ENCODE results near the gene MRPL53. TPM values are rescaled to one million over a fixed set of nuclear protein-coding genes. Genes with fewer than 3 reads are reported as not detected.

The MRPL53 gene
- polyA plus RNA-seq, 1 experiment: 25.9 TPM

- ChIA-PET POLR2A (no interaction called here), CTCF (no interaction called here)
- no peak for DNase-seq (ENCODE audit: low read depth, low spot score)
- TF ChIP-seq CTCF (IDR thresholded peaks at IDR 0.05; ENCODE audit: low read depth, low read length): no peak
- H3K27me3 ChIP-seq (ENCODE audit: control insufficient read depth, insufficient read depth, low read length): no peaks in the 10 kb centered on the region
- no peaks in the 10 kb centered on the region for H3K9me3 ChIP-seq (ENCODE audit: control insufficient read depth, insufficient read depth, low read length)
- no peak overlapping the region for H3K27ac ChIP-seq (ENCODE audit: low read depth, low read length)
- no peak overlapping the region for H3K4me3 ChIP-seq (ENCODE audit: low read depth, low read length)
These were observed 42.7 kb downstream of the MRPL53 start for GRCh38 chr2:74429487-74430451.

- no peaks in the 10 kb centered on the region for H3K27me3 ChIP-seq (ENCODE audit: control insufficient read depth, insufficient read depth, low read length)
- no peak overlapping the region for H3K4me3 ChIP-seq (ENCODE audit: low read depth, low read length)
- ChIA-PET CTCF (no interaction called here), POLR2A (no interaction called here)
- TF ChIP-seq CTCF (IDR thresholded peaks at IDR 0.05; ENCODE audit: low read depth, low read length): no peak
- H3K9me3 ChIP-seq (ENCODE audit: control insufficient read depth, insufficient read depth, low read length): no peaks in the 10 kb centered on the region
- DNase-seq (ENCODE audit: low read depth, low spot score): no peak
- no peak overlapping the region for H3K27ac ChIP-seq (ENCODE audit: low read depth, low read length)
These were observed 43.8 kb downstream of the MRPL53 start for GRCh38 chr2:74428675-74429074.

- DNase-seq (ENCODE audit: low read depth, low spot score): no peak
- no peak for TF ChIP-seq CTCF (IDR thresholded peaks at IDR 0.05; ENCODE audit: low read depth, low read length)
- H3K9me3 ChIP-seq (ENCODE audit: control insufficient read depth, insufficient read depth, low read length): no peaks in the 10 kb centered on the region
- H3K4me3 ChIP-seq (ENCODE audit: low read depth, low read length): no peak overlapping the region
- H3K27me3 ChIP-seq (ENCODE audit: control insufficient read depth, insufficient read depth, low read length): no peaks in the 10 kb centered on the region
- ChIA-PET CTCF (no interaction called here), POLR2A (interaction anchor here (0.7 kb wide), 1 partner anchor 36 kb away, joined by 5 read pairs; no protein-coding TSS in a partner anchor)
- H3K27ac ChIP-seq (ENCODE audit: low read depth, low read length): no peak overlapping the region
These were observed 44.9 kb downstream of the MRPL53 start for GRCh38 chr2:74427551-74427950.

- DNase-seq (ENCODE audit: low read depth, low spot score): no peak
- H3K4me3 ChIP-seq (ENCODE audit: low read depth, low read length): no peak overlapping the region
- POLR2A ChIA-PET: no interaction called here
- no peaks in the 10 kb centered on the region for H3K27me3 ChIP-seq (ENCODE audit: control insufficient read depth, insufficient read depth, low read length)
- no peaks in the 10 kb centered on the region for H3K9me3 ChIP-seq (ENCODE audit: control insufficient read depth, insufficient read depth, low read length)
- H3K27ac ChIP-seq (ENCODE audit: low read depth, low read length): no peak overlapping the region
- CTCF ChIA-PET: no interaction called here
- TF ChIP-seq CTCF (IDR thresholded peaks at IDR 0.05; ENCODE audit: low read depth, low read length): no peak
These were observed 46.2 kb downstream of the MRPL53 start for GRCh38 chr2:74426181-74426758.

GRCh38 chr2:74425523-74425922, 47.0 kb downstream of the MRPL53 start:
- ChIA-PET POLR2A (no interaction called here), CTCF (no interaction called here)
- Histone ChIP-seq H3K4me3 (ENCODE audit: low read depth, low read length) (no peak overlapping the region), H3K9me3 (ENCODE audit: control insufficient read depth, insufficient read depth, low read length) (no peaks in the 10 kb centered on the region), H3K27ac (ENCODE audit: low read depth, low read length) (no peak overlapping the region), H3K27me3 (ENCODE audit: control insufficient read depth, insufficient read depth, low read length) (no peaks in the 10 kb centered on the region)
- no peak for TF ChIP-seq CTCF (IDR thresholded peaks at IDR 0.05; ENCODE audit: low read depth, low read length)
- DNase-seq (ENCODE audit: low read depth, low spot score): no peak

Data from AG04450 (cell line).